ENCODE data around the gene NDUFB5.
"Not testable (repeated sequence)": the region's sequence is repeated elsewhere in the genome, so short reads cannot be mapped to it uniquely, and the experiment has no call there.

NDUFB5 gene

GRCh38 chr3:179640469-179640868 lies 35.9 kb downstream of the NDUFB5 start:
- no peak for DNase-seq

- DNase-seq: no peak
These were observed 38.3 kb downstream of the NDUFB5 start for GRCh38 chr3:179642871-179643270.

DNA sequence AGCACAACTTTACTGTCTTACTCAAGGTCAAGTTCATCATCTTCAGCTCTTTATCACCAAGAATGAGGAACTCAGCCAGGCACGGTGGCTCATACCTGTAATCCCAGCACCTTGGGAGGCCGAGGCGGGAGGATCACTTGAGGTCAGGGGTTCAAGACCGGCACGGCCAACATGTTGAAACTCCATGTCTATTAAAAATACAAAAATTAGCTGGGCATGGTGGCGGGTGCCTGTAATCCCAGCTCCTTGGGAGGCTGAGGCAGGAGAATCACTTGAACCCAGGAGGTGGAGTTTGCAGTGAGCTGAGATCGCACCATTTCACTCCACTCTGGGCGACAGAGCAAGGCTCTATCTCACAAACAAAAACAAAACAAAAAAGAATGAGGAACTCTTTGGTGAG lies 39.2 kb downstream of the NDUFB5 start:
- not testable (repeated sequence) for DNase-seq

DNA sequence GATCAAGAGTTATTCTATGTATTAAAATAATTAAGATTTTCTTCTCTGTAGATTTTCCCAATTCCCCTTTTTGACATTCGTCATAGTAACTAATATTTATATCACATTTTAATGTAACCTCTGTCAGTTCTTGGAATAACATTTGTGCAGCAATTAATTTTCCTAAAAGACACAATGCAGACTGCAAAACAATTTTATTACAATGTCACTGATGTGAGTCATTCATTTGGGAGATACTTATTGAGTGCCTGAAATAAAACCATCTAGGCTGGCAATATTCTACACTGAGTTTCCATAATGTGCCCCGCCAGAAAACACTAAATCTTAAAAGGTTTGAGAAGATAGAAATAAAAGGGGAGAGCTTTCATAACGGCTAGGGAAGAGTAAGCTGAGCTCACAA lies 41.6 kb downstream of the NDUFB5 start:
- DNase-seq: no peak

GRCh38 chr3:179651687-179652446 lies 47.3 kb downstream of the NDUFB5 start:
- DNase-seq: no peak

DNA sequence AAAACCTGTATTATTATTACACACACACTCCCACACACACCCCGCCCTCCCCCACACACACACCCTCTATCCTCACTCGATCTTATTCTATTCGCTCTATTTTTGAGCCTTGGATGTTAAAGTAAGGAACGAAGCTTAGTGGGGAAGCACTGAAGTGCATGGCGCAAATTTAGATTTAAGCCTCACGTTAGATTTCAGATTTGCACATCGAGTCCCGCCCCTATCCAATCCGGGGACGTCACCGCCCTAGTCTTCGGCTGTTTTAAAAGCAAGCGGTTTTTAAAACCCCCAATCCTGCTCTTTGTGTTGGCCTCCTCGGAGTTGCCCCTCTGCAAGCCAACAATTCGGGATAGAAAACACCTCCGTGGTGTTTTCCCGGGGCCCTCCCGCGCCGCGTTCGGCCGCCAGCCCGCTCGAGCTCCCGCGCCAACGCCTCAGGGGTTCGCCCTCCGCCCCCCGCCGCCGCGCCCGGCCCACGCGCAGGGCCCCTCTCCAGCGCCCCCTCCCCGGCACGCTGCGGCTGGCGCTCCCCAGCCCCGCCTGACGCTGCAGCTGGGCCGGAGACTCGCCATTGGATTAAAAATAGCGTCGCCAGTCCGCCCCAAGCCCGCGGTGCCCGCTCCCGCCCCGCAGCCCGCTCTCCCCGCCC lies 48.0 kb downstream of the NDUFB5 start, which contains the start of gene USP13:
Gene USP13 (plus strand): TSS at position 594 of the 649 bp plus-strand sequence. CDS start 186 bp downstream, outside the sequence.
- DNase-seq: peak; percentile 70

DNA sequence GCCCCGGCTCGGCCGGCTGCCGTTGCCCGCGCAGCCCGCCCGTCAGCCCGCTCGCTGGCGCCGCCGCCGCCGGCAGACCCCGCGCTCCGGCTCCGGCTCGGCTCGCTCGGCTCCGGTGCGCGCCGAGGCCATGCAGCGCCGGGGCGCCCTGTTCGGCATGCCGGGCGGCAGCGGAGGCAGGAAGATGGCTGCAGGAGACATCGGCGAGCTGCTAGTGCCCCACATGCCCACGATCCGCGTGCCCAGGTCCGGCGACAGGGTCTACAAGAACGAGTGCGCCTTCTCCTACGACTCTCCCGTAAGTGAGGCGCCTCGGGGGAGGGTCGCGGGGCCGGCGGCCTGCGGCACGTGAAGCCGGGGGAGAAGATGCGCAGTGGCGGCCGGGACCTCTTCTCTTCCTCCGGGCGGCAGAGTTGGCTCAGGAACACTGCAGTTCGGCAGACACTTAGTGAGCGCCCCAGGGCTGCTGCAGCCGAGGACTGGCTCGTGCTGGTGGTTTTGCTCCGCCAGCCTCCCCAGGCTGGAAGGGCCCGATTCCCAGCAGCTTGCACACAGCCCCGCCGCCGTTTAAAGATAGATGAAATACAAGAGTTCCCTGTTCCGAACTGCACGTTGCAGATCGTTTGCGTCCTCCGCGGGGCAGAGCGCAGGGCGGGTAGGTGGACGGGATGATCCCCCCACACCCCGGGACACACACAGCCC lies 48.7 kb downstream of the NDUFB5 start:
- peak; percentile 73 for DNase-seq

- no peak for DNase-seq
These were observed 50.6 kb downstream of the NDUFB5 start for GRCh38 chr3:179655236-179655635.

GRCh38 chr3:179658606-179659005 lies 54.0 kb downstream of the NDUFB5 start:
- no peak for DNase-seq

- no peak for DNase-seq
These were observed 56.3 kb downstream of the NDUFB5 start for GRCh38 chr3:179660872-179661271.

DNA sequence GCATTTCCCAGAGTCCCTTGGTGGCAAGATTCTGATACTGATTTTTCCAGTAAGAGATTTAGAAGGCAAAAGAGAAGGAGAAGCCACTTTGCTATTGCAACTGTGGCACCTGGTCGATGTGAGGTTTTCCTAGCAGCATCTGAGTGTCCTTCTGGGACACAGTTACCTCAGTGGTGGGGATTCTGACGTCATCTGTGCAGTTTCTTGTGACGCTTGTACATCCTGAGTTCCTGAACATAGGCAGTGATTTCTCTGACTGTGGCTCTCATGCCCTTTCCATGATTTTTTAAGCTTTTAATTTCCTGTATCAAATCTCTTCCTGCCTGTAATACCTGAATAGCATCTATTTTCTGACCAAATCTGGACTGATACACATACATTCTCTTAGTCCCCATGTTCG lies 57.2 kb downstream of the NDUFB5 start:
- DNase-seq: no peak

DNA sequence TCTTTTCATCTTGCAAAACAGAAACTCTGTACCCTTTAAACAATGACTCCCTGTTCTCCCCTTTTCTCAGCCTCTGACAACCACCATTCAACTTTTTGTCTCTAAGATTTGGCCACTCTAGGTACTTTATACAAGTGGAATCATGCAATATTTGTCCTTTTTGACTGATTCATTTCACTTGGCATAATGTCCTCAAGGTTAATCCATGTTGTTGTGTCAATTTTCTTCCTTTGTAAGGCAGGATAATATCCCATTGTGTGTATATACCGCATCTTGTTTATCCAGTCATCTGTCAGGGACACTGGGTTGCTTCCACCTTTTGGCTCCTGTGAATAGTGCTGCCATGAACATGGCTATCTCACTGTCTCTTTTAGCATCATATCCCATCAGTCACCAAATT lies 58.5 kb downstream of the NDUFB5 start:
- no peak for DNase-seq

GRCh38 chr3:179666030-179666429 lies 61.4 kb downstream of the NDUFB5 start:
- no peak for DNase-seq

DNA sequence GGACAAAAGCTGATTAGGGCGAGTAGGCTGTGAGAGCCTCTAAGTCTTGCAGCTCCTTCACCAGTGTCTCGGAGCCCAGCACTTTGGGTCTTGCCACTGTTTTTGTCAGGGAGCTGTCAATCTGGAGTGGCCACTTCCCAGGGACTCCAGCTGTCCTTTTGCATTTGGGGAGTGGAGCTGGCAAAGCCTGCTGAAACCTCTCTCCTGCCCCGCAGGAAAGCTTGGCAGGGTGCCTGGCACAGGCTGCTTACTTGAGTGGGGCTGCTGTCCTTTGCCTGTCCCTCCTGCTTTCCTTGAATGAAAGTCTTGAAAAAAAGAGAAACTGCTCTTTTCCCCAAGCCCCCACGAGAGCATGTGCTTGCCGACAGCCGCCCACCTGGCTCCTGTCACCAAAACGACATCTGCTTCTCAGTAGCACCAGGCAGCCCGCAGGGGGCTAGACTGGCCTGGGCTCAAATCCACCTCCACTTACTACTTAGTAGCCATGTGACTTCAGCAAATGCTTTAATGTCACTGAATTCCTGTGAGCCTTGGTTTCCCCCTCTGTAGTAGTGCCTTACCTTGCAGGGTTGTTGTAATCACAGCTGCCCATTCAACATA lies 61.9 kb downstream of the NDUFB5 start:
- DNase-seq: no peak

- DNase-seq: no peak
These were observed 63.8 kb downstream of the NDUFB5 start for GRCh38 chr3:179668429-179668828.

GRCh38 chr3:179670311-179670710 lies 65.7 kb downstream of the NDUFB5 start:
- no peak for DNase-seq

DNA sequence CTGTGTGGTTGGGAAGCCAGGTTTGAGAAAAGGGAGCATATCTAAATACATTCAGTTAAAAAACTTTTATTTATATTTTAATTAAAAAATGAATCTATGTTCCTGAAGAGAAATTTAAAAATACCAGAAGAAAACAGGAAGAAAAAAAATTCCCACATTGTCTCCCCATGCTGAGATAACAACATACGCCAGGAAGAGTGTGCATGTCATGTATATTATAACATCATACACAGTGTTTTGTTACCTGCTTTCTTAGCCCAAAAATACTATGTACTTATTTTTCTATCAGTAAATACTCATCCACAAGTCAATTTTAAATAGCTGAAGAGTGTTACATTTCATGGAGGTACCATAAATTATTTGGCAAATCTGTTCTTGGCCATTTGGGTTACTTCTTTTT lies 66.7 kb downstream of the NDUFB5 start:
- no peak for DNase-seq

DNA sequence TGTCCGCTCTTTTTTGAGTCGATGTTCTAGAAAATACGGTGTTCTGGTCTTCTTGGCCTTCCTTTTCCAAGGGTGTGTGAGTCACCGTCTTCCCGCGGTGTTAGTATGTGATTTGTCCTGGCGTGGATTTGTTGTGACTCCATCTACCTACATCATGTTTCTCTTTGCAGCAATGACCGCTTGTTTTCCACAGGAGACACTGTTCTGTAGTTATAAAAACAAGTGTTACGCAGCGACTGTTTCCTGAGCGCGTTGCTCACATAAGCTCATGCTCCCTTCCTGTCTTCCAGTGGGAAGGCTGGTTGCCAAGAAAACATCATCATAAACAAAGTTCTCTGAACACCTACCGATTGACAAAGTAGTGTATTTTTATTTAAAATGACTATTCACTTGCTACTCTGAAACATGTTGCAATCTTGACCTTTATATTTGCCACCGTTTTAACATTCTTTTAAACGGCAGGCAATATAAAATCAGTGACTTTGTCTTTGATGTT lies 67.2 kb downstream of the NDUFB5 start:
- DNase-seq: no peak

DNA sequence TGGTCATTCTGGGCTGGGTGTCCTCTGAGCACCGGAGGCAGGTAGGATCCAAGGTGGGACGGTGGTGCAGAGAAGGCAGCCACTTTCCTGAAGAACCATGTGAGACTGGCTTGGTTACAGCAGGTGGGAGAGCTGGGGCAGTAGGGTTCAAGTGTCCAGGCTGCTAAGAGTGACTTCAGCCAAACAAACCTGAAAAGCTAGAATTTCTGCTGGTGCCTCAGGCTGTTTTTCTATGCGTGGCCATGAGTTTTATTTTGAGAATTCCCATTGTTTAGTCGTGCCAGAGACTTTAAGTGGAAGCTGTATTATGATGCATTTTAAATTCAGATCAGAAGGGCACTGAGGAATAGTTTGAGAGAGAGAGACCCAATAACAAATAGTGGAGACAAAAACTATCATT lies 68.3 kb downstream of the NDUFB5 start:
- DNase-seq: no peak

DNA sequence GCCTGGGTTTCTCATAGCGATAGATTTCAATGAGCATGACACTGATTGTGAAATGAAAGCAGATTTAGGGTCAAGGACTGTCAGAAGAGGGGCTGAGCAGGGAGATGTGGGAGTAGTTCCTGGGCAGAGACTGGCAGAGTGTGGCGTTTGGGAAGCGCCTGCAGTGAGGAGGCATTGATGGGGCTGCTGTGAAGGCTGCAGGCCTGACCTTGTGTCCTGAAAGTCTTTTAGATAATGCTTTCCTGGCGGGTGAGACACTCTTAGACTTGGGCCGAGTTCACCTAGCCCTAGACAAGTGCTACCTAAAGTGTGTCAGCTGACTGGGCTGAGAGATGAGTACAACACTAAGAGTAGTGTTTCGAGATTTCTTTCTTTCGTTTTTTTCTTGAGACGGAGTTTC lies 68.9 kb downstream of the NDUFB5 start:
- DNase-seq: no peak

DNA sequence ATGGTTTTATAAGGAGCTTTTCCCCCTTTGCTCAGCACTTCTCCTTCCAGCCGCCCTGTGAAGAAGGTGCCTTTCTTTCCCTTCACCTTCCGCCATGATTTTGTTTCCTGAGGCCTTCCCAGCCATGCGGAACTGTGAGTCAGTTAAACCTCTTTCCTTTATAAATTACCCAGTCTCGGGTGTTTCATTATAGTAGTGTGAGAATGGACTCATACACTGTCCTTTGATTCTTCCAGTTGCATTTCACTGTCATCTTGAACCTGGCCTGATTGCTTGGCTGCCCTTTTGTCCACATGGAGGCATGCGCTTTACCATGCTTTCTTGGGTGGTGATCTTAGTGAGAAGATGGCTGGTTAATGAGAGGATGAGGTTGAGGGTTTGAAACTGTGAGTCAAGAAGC lies 71.5 kb downstream of the NDUFB5 start:
- no peak for DNase-seq

Data from activated CD4-positive, alpha-beta T cell treated with anti-CD3 and anti-CD28 coated beads for 48 hours (primary cell).